D341Med (cell line): ENCODE measurements around the gene ASMTL.
"Not testable (repeated sequence)": the region's sequence is repeated elsewhere in the genome, so short reads cannot be mapped to it uniquely, and the experiment has no call there.

Experiments used
- DNase-seq: peaks from one replicate; pipeline ENCODE4 v3.0.0; 2012; ENCODE audit warnings: low spot score

The ASMTL gene

DNA sequence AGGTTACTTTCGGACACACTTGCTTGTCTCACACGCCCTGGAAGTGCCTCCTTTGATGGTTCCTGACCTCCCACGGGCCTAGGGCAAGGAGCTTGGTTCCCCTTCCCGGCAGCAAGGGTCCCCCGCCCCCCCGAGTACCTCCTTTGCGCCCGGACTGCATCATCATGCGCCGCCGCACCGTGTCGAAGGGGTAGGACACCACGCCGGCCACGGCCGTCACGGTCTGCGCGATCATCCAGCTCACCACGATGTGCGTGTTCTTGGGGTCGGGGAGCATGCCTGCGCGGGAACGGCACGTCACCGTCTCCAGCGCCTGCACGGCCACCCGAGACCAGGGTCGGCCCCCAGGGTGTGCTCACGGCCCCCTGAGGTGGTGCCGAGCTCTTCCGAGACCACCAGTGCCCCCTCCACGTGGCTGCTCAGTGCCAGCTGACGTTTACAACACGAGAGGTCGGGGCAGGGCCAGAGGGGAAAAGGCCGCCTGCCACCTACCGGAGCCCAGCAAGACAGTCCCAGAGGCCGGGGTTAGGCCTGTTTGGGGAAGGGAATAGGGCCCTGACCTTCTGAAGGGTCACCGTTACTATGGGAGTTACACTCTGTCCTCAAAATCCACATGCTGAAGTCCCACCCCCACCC is 65.5 kb downstream of the ASMTL start:
- no peak for DNase-seq

GRCh38 chrX:1386338-1387127 is 66.2 kb downstream of the ASMTL start:
- no peak for DNase-seq

DNA sequence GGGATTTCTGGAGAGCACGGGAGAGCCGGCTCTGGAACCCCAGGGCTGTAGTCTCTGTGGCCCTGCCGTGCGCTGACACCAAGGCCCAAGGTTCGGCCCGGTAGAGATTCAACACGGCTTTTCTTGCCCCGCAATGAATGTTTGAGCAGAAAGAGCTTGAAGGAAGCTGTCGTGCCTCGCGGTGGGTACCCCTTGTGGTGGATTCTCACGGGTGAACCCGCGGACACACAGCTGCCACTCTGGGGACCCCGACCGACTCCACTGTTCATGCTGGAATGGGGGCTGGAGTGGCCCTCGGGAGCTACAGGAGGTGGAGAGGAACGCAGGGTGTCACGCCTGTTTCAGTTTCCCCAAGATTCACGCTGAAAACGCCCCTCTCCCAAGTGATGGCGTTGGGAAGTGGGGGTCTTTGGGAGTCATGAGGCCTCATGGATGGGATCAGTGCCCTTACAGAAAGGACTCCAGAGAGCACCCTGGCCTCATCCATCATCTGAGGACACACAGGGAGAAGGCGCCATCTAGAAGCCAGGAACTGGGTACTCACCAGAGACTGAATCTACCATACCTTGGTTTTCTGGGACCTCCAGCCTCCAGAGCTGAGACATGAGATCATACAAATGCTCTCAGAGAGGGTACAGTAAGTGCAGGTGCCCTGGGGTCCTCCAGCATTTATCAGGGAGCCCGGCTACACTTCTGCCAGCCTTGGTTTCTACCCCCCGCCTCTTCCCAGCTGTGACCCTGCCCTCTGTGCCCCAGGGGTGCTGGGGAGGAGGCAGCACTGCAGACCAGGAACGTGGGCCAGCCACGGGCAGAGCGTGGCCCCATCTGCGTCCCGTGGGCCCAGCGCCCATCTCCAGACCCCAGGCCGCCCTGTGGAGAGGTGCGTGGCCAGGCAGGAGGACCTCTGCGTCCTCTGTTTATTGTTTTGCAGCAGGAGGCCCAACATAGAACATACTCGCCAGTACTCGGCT is 67.2 kb downstream of the ASMTL start:
- DNase-seq = peak; percentile 22

DNA sequence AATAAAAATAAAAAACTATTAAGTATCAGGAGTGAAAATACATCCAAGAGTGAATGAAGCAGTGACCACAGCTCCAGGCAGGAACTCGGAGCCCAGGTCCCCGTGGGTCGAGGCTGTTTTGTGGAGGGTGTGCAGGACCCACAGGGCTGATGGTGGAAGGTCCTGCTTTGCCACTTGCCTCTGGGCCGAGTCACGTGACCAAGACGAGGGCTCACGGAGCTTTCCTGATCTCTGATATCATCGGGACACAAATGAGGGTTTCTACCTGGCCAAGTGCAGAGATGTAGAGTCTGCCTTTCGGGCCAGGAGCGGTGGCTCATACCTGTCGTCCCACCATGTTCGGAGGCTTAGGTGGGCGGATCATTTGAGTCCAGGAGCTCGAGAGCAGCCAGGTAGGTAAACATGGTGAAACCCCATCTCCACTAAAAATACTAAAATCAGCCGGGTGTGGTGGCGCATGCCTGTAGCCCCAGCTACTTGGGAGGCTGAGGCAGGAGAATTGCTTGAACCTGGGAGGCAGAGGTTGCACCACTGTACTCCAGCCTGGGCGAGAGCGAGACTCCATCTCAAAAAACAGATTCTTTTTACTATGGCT is 68.0 kb downstream of the ASMTL start:
- peak; percentile 20 for DNase-seq

DNA sequence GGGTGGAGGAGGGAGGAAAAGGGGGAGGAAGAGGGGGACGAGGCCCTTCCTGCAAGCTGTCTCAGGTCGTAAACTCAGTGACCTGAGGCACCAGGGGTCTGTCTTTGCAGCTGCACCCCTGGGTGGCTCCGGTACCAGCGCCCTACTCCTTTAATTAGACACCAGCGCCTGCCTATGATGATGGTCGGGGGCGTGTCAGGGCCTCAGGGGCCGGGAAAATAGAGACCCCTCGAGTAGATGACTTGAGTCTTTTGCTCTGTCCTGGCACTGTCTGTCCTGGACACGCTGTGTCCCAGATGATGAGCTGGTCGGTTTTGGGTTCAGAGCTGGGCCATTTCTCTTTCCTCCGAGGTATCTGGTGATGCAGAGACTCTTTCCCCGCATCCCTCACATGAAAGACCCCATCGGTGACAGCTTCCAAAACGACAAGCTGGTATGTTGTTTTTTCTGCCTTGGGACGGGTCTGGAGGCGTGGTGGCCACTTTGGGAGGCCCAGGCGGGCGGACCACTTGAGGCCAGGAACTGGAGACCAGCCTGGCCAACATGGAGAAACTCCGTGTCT is 72.0 kb downstream of the ASMTL start:
- DNase-seq = peak; percentile 63

GRCh38 chrX:1378306-1378759 is 74.4 kb downstream of the ASMTL start:
- peak; percentile 37 for DNase-seq

DNA sequence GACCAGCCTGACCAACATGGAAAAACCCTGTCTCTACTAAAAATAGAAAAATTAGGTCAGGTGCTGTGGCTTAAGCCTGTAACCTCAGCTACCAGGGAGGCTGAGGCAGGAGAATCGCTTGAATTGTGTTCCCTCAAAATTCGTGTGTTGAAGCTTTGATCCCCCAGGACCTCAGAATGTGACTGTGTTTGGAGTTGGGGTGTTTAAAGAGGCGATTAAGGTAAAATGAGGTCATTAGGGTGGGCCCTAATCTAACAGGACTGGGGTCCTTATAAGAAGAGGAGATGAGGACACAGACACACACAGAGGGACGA is 84.4 kb downstream of the ASMTL start:
- DNase-seq = no peak

DNA sequence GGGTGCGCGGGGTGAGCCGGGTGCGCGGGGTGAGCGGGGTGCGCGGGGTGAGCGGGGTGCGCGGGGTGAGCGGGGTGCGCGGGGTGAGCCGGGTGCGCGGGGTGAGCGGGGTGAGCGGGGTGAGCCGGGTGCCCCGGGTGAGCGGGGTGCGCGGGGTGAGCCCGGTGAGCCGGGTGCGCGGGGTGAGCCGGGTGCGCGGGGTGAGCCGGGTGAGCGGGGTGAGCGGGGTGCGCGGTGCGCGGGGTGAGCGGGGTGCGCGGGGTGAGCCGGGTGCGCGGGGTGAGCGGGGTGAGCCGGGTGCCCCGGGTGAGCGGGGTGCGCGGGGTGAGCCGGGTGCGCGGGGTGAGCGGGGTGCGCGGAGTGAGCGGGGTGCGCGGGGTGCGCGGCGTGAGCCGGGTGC is 86.3 kb downstream of the ASMTL start:
- DNase-seq = not testable (repeated sequence)

DNA sequence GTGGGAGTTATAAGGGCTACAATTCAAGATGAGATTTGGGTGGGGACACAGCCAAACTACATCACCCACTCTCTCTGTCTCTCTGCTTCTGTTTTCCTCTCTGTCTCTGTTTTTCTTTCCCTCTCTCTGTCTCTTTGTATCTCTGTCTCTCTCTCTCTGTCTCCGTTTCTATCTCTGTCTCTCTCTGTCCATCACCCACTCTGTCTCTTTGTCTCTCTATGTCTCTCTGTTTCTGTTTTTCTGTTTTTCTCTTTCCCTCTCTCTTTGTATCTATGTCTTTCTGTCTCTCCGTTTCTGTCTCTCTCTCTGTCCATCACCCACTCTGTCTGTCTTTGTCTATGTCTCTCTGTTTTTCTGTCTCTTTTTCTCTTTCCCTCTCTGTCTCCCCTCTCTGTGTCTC is 90.8 kb downstream of the ASMTL start:
- no peak for DNase-seq

- no peak for DNase-seq
Observed at GRCh38 chrX:1361275-1361674, 91.4 kb downstream of the ASMTL start.

- DNase-seq = no peak
Observed at GRCh38 chrX:1360171-1360570, 92.5 kb downstream of the ASMTL start.

DNA sequence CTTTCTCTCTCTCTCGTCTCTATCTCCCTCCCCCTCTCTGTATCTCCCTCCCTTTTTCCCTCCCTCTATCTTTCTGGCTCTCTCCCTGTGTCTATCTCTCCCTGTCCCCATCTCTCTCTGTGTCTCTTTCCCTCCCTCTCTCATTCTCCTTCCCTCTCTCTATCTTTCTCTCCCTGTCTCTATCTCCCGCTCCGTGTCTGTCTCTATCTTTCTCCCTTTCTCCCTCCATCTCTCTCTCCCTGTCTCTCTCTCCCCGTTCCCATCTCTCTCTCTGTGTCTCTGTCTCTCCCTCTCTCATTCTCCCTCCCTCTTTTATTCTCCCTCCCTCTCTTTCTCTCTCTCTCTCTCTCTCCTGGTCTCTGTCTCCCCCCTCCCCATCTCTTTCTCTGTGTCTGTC is 93.2 kb downstream of the ASMTL start:
- DNase-seq = no peak

DNA sequence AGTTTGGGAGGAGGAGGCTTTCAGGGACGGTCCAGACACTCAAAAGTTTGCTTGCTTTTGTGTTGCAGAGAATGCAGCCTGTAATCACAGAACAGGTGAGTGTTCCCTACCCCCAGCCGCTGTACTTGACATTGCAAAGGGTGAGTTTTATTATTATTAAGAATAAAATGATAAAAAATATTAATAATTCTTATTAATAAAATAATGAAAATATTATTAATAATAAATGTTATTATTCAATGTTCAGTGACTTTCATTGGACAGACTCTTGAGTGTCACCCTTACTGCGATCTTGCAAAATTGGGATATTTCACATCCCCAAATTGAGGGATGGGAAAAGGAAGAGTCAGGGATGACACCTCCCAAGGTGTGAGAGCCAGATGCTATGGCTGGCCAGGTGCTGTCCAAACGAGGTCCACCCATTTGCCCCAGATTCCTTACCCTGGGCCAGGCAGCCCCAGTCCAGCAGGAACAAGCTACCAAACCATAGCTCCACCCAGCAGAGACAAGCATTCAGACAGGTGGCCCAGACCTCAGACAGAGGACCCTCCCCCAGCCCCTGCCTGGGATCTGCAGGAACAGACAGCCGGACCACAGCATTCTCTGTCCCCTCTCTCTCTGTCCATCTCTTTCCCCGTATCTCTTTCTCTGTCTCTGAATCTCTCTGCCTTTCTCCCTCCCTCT is 93.8 kb downstream of the ASMTL start:
- no peak for DNase-seq

DNA sequence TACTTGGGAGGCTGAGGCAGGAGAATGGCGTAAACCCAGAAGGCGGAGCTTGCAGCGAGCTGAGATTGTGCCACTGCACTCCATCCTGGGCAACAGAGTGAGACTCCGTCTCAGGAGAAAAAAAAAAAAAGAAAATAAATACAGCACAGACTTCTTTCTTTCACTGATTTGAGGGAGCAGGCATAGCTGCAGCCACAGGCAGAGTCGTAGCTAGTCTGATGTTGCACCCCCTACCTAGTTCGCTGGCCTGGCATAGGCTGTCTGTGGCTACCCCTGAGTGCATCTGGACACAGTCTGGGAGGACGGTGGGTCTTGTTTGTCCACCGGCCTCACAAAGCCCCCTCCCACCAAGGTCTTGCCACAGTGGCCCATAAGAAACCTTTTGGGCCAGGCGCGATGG is 94.7 kb downstream of the ASMTL start:
- no peak for DNase-seq

DNA sequence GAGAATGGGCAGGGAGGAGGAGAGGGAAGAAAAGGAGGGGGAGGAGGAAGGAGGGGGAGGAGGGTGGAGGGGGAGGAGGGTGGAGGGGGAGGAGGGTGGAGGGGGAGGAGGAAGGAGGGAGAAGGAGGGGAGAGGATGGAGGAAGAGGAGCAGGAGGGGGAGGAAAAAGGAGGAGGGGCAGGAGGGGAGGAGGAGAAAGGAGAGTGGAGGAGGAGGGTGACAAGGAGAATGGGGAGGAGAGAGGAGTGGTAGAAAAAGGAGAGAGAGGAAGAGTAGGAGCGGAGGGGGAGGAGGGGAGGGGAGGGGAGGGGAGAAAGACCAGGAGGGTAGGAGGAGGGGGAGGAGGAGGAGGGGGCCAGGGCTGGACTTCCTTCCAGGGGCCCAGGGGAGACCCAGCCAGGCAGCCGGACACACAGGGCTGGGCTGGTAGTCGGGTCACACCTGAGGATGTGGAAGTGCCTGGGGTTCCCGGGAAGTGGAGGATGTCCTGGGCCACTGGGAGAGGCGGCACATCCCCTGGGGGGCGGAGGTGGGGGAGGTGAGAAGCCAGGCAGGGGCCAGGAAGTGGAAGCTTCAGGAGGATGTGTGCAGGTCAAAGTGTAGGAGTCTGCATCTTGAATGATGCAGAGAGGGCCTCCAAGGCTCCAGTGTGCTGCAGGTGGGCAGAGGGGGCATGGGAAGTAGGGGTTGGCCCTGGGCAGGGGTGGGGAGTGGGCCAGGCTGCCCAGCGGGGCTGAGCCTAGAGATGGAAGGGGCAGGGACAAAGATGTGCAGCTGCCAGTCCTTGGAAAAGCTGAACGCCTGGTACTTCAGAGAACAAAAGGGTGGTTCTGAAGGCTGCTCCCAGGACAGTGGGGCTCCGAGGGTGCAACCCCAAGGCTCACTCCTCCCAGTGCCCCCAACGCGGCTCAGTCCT is 97.3 kb downstream of the ASMTL start:
- peak; percentile 42 for DNase-seq

DNA sequence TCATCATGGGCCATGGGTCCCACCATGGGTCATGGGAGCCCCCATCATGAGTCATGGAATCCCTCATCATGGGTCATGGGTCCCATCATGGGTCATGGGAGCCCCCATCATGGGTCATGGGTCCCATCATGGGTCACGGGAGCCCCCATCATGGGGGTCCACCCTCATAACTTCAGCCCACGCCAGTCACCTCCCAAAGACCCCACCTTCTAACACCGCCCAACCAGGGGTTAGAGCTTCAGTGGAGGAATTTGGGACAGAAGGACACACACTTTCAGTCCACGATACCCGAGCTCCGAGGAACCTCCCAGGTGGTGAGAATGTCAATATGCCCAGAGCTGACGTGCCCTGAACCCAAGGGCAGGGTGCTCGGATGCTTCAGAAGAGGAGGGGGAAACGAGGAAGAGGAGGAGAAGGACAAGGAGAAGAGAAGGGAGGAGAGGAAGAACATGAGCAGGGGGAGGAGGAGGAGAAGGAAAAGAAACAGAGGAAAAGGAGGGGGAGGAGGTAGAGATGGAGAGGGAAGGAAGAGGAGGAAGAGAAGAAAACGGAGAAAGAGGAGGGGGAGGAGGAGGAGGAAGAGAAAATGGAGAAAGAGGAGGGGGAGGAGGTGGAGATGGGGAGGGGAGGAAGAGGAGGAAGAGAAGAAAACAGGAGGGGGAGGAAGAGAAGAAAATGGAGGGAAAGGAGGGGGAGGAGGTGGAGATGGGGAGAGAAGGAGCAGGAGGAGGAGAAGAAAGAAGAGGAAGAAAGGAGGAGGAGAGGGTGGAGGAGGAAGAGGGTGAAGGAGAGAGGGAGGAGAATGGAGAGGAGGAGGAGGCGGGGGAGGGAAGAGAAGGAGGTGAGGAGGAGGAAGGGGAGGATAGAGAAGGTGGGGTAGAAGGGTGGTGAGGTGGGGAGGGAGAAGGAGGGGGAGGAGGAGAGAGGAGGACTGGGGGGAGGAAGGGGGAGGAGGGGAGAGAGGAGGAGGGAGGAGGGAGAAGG is 98.4 kb downstream of the ASMTL start:
- DNase-seq = no peak
